T1000 (cell line): ENCODE data around the gene RBM39.
"Not testable (repeated sequence)": the region's sequence is repeated elsewhere in the genome, so short reads cannot be mapped to it uniquely, and the experiment has no call there.

Experiments used
- DNase-seq: peaks from one replicate; lab custom pipeline; 2025; ENCODE audit warnings: mixed read lengths; lab: John Stamatoyannopoulos, UW

RBM39 gene

DNA sequence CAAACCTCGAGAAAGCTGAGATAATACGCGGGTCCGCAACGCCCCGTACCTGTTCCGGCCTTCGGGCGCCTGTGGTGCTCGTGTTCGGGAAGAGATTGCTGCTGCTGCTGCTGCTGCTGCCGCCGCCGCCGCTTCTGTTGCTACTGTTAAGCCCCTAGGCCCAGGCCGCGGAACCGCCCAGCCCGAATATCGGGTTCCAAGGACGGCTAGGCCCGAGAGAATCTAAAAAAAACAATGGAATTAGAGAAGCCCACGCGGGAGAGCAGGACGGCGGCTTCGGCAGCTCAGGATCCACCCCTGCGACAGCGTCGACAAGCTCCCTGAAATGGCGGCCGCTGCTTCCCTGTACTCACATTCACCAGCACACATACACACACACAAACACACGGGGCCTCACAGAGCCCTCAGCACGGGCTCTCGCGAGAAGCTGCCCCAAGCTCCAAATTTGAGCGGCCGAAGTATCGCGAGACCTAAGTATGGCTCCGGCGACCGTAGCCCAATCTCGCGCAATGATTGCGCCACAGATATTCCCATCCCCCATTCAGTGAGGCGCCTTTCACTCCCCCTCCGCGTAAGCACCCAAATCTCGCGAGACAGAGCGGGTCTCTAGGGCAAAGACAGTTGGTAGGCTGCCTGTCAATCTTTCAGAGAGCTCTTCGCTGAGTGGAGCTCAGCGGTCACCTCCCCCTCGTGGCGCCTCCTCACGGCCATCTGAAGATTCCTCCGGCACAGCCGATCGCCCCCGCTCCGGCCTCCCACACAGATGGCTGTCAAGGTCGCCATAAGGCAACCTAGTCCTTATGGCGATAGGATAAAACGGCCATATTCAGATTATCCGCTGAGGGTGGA, at the start of gene RBM39:
RBM39 (minus strand) TSS at position 369 of the 849 bp plus-strand sequence. CDS start 1,386 bp downstream, outside the sequence.
- peak; percentile 99 for DNase-seq

DNA sequence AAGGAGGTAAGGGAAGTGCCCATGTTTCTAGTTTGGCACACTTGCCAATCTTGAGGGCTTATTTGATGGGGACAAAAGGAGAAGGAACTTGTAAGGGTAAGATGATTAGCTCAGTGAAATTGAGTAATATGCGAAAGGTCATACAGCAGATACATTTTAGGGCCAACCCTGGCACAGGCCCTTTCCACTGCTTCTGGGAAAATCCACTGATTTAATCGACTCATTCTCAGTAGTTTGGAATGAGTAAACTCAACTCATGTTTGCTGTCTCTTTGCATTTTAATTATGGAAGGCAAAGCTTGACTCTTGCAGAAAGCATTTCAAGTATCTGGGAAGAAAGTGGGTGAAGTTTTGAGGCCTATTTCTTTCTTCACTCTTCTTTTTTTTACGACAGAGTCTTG, 49.8 kb upstream of the RBM39 start:
- DNase-seq = no peak

DNA sequence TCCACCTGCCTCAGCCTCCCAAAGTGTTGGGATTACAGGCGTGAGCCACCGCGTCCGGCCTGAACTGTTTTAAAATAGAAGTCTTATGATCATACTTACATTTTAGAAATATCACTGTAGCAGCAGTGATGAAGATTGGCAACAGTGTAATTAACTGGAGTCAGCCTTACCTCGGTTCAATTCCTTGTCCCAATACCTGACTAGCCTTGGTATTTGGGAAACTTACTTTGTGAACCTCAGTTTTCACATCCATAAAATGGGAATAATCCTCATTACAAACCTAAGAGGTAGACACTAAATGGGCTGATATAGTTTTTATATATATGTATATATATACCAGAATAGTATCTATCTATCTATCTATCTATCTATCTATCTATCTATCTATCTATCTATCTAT, 49.0 kb upstream of the RBM39 start:
- DNase-seq = no peak

DNA sequence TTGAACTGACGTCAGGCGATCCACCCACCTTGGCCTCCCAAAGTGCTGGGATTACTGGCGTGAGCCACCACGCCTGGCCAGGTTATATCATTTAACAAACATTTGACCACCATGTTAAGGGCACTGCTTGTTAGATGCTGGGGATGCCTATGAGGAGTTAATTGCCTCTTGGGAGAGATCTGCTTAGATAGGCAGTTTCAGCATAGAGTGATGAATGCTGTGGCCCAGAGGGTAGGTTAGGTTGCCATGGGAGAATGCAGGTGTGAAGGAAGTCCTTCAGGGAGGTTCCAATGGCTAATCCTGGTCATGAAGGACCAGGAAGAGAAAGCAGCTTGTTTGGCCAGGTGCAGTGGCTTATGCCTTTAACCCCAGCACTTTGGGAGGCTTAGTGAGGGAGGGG, 46.7 kb upstream of the RBM39 start:
- DNase-seq = no peak

DNA sequence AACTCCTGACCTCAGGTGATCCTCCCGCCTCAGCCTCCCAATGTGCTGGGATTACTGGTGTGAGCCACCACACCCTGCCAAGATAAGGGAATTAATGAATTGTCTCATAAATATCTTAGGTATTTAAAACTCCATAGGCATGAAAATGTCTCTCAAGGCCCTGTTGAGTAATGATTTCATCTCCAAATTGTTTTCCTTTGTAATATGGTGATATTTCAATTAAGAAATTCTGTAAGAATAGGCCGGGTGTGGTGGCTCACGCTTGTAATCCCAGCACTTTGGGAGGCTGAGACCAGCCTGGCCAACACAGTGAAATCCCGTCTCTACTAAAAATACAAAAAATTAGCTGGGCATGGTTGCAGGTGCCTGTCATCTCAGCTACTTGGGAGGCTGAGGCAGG, 43.5 kb upstream of the RBM39 start:
- not testable (repeated sequence) for DNase-seq

DNA sequence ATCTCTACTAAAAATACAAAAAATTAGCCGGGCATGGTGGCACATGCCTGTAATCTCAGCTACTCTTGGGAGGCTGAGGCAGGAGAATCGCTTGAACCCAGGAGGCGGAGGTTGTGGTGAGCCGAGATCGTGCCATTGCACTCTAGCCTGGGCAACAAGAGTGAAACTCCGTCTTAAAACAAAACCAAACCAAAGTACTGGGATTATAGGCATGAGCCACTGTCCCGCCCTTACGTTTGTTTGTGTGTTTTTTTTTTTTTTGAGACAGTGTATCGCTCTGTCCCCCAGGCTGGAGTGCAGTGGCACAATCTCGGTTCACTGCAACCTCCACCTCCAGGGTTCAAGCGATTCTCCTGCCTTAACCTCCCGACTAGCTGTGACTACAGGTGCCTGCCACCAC, 41.8 kb upstream of the RBM39 start:
- not testable (repeated sequence) for DNase-seq

DNA sequence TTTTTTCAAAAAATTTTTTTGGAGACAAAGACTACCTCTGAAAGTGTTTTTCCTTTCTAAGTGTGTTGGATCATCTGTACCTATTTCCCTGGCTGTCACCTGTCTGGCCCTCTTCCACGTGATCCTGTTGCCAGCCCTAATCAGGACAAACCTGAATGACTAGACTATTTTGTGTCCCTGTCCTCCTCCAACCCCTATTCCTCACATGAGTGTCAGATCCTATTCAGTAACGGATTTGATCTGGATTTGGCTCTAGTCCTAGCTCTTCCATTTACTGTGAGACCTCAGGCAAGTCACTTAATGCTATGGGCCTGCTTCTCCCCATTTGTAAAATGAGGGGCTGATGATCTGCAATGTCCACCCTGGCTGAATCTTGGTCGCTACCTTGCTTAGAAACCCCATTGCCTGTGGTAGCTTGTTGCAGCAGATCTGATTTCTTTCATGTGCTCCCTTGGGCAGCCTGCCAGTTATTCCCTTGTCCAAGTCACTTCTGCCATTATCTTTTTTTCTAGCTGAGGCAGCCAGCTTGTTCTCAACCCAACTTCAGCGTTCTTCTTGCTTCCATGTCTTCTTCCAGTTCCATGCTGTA, 34.5 kb upstream of the RBM39 start:
- DNase-seq = no peak

DNA sequence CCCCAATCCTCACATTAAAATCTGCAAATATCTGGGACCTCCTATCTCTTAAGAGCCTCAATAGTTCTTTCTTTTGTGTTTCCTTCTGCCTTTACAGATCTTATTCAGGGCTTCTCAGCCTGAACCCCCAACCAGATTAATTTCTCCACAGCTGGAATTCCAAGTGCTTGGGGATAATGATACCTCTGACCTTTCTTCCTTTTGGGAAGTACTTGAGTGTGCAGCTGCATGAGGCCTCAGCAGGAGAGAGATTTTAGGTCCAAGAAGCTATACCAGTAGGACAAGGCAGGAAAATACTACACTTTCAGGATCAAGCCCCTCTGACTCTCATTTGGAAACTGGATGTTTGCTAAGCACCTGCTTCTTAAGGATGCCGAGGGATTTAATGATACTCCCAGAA, 32.3 kb upstream of the RBM39 start:
- no peak for DNase-seq

DNA sequence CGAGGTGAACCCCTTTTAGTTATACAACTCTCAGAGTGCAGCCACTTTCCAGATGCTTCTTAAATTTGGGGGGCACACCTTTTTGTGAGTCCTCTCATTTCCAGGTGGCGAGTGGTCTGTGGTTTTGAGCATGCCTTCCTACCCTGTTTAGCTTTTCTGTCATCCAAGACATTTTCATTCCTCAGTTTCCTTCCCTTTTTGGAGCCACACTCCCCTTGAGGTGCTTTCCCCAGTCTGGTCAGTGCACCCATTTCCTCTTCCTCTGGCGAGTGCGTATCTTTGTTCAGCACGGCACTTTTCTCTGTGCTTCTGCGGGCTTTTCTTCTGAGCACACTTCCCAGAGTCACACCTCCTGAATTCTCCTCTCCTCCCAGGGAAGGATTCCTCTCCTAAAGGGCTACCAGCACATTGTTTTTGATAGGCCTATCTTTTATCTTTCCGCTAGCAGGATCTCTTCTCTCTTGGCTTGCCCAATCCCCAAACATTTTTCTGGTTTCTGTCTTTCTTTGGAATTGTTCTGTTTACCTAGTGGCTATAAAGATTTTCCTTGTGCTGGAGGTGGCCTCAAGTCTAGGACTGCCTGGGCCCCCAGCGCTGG, 31.2 kb upstream of the RBM39 start:
- DNase-seq = no peak

DNA sequence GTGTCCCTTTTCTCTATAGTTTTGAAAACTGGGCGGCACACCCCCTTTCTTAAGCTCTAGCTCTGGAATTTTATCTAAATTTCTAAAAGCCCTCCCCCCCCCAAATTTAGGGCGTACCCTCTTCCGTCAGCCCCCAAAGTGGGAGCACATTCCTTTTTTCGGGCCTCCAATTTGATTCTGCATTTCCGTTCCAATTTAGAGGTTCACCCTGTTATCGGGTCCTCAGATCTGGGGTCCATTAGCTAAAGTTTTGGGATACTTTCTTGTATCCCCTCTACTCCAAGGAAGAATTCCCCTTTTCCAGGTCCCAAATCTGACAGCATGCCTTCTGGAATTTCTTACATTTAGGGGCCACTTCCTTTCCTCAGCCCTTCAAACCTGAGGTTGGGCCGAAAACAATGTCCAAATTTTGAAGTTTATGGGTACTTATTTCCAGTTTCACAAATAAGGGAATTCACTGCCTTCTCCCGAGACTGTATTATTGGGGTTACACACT, 30.6 kb upstream of the RBM39 start:
- DNase-seq = no peak

DNA sequence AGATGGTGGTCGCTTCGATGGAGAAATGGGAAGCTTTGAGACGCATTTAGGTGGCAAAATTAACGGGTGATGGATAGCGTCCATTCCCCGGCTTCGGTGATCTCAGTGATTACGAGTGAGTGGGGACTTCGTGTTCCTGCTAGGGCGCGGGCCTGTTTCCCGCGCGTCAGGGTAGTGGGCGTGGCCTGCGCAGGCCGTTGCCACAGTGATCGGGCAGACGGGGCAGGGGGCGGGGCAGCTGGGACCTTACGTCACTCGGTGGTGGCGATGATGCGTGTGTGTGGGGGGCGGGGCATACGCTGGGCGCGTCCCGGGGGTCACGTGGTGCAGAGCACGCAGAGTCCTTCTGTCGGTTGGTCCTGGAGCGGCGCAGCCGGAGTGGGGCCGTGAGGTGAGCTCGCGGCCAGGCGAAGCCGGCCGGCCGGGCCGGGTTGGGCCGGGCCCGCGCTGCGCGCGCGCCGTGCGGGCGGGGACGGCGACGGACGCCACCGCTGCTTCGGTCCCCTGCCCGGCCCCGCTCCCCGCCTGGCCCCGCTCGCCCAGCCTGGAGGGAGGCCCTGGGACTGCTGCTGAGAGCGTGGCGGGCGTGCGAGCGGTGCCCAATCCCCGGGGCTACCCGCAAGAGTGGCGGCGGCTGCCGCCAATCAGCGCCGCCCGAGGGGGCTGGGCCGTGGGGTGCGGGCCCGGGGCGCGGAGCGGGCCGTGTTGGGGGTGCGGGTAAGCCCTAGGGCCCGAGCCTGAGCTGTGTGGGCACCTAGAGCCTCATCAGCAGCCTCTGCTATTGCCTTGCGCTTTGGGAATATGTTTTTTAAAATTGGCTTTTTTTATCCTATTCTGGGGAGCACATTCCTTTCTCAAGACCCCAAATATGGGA, 29.9 kb upstream of the RBM39 start, which contains the start of gene PHF20:
PHF20 (plus strand) TSS at position 327 of the 874 bp plus-strand sequence. CDS start 29,508 bp downstream, outside the sequence.
- DNase-seq = peak; percentile 98

DNA sequence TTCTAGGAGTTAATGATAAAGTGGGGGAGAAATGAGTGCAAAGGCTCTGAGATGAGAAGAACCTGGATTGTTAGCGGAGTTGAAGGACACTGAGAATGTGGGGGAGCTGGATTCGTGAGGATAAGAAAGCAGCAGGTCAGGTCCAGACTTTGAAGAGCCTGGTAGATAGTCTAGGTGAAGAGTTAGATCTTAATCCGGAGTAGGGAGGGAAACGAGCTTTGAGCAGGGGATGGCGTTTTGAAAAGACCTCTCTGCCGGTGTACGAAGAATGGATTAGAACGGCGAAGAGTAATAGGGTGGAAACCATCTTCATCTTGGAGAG, 29.3 kb upstream of the RBM39 start:
- DNase-seq = no peak

DNA sequence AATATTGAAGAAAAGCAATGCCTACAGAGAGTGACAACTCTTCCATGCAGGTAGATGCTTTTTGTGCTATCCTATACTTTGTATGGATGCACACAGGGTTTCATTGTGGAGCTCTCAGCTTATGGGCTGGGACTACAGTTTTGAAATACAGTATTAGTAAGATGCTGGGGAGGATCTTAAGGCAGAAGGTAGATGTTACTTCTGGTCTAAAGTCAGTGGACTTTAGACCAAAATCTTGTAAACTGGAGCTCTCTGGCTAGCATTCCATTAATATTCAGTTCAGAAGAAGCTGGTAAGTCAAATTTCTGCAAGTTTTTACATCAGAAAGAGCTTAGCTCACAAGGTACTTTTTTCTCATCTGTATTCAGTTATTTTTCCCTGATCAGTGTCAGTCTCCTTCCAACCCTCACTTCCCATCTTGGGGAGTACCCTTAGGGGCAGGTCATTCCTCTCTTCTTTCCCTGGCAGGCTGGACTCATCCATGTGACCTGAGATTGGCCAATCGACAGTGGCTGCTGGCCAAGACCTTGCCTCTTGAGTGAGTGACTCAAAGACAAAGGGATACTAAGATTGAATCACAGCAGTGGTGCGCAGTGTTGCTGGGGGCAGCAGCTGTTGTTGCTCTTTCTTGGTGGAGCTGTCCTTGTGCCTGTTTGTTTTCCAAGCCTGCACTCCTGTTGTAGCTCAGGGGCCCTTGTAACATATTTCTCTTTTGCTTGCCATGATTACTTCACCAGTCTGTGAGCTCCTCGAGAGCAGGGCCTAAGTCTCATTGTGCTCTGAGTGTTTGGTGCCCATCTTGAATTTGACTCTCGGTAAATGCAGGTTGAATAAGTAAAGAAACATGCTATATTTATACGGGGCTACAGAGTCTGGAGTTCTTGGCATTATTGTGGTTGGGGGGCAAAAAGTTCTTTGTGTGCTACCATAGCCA, 26.9 kb upstream of the RBM39 start:
- DNase-seq = peak; percentile 90

DNA sequence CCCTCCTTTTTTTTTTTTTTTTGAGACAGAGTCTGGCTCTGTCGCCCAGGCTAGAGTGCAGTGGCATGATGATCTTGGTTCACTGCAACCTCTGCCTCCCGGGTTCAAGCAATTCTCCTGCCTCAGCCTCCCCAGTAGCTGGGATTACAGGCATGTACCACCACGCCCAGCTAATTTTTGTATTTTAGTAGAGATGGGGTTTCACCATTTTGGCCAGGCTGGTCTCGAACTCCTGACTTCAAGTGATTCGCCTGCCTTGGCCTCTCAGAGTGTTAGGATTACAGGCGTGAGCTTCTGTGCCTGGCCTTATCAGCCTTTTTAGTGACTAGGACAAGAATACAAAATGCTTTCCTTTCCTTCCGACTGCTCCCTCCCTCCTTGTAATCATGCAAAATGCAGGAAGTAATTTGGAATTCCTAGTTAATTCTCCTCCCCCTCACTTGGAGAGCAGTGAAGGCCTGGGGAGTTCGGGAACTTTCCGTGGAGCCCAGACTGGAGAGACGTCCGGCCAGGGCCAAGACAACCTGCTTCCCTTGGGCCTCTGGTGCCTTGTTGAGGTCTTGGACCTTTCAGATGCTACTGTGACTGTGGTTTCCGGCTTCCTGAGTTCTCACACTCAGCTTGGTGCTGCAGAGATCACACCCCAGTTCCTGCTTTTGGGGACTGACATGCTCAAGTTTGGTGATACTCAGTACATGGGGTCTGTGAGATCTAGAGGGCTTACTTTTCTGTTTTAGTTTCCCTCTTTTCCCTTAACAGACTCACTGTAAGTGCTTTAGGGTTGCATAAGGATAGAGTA, 25.8 kb upstream of the RBM39 start:
- no peak for DNase-seq

DNA sequence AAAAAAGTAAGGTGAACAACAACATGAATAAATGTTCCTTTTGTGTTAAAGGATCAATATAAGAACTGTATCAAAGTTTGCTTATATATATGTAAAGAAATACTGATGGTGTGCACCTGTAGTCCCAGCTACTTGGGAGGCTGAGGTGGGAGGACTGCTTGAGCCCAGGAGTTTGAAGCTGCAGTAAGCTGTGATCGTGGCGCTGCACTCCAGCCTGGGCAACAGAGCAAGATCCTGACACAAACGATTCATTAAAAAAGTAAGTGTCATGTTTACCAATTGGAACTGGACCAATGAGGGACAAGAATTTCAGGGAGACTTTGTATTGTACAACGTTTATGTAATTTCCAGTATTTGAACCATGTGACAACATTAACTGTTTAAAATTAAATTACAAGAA, 24.8 kb upstream of the RBM39 start:
- DNase-seq = no peak

DNA sequence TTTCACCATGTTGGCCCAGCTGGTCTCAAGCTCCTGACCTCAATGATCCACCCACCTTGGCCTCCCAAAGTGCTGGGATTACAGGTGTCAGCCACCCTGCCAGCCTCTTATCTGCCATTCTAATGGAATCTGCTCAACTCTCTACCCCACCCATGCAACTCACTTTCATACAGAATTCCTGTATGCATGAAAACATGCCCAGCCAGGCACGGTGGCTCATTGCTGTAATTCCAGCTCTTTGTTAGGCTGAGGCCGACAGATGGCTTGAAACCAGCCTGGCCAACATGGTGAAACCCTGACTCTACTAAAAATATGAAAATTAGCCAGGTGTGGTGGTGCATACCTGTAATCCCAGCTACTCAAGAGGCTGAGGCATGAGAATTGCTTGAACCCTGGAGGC, 22.9 kb upstream of the RBM39 start:
- DNase-seq = not testable (repeated sequence)

DNA sequence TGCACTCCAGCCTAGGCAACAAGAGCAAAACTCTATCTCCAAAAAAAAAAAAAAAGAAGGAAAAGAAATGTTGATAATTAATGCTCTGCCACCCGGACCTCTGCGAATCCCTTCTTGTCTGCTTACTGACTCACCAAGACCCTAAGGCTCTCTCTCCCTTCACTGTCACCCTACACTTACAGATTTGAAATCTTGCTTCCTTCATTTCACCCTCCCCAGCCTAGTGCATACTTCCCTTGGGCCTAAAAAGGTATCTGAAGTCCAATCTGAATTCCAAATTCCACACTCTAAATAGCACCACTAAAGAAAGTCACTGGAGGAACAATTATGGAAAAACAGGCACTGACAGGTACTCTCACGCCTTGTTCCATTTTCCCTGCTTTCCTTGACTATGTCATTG, 20.4 kb upstream of the RBM39 start:
- no peak for DNase-seq

DNA sequence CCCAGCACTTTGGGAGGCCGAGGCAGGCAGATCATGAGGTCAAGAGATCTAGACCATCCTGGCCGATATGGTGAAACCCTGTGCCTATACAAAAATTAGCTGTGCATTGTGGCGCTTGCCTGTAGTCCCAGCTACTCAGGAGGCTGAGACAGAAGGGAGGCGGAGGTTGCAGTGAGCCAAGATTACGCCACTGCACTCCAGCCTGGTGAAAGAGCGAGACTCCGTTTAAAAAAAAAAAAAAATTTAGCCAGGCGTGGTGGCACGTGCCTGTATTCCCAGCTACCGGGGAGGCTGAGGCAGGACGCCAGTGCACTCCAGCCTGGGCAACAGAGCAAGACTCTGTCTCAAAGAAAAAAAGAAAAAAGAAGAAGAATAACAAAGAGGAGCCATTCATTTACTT, 19.5 kb upstream of the RBM39 start:
- DNase-seq = not testable (repeated sequence)

DNA sequence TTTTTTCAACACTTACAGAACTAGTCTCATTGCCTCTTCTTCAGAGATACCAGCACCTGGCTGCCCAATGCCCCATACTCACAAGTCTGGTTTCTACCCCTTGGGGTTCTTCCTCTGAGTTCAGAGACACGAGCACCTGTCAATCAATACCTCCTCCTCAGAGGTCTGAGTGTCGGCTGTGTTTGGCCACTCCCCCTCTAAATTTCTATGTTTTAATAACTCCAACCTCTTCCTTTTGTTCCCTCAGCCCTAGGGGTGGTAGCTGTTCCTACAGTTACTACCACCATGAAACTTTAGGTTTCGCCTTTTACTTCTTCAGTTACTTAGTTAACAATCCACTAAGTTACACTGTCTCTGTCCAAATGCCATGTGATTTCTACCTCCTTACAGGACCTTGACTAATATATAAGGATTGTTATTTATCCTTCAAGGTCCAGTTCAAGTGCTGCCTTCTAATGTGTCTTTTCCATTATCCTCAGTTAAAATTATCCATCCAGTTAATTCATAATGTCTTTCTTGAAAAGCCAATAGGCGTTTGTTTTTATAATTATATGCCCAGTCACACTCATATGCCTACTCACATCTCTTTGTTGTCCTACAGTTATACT, 15.1 kb upstream of the RBM39 start:
- DNase-seq = no peak

DNA sequence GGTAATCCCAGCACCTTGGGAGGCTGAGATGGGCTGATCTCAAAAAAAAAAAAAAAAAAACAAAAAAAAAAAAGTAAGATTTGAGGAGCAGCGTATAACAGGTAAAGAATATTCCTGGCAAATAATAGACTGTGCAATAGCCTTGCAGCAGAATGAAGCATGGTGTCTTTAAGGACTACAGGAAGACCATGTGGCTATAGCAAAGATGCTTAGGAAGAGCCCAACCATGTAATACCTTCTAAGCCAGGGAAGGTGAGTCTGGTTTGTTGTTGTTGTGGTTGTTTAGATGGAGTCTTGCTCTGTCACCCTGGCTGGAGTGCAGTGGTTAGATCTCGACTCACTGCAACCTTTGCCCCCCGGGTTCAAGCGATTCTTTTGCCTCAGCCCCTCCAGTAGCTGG, 14.3 kb upstream of the RBM39 start:
- DNase-seq = no peak
